Ishikawa (cell line): ENCODE measurements around the gene RNASEH2A.

Experiments used
- CEBPB ChIP-seq: IDR thresholded peaks from 2 replicates; pipeline ENCODE4 v1.6.1; 2012
- CREB1 ChIP-seq: IDR thresholded peaks from 2 replicates; pipeline ENCODE4 v1.6.1; 2012; ENCODE audit warnings: low read depth
- EGR1 ChIP-seq: IDR thresholded peaks from 2 replicates; pipeline ENCODE4 v1.6.1; 2012
- EP300 ChIP-seq: IDR thresholded peaks from 2 replicates; pipeline ENCODE4 v1.6.1; 2012; ENCODE audit warnings: borderline replicate concordance
- FOXM1 ChIP-seq: IDR thresholded peaks from 2 replicates; pipeline ENCODE4 v1.6.1; 2012; ENCODE audit warnings: low read depth, borderline replicate concordance
- MAX ChIP-seq: IDR thresholded peaks from 2 replicates; pipeline ENCODE4 v1.6.1; 2012
- NFIC ChIP-seq: IDR thresholded peaks from 2 replicates; pipeline ENCODE4 v1.6.1; 2012
- RAD21 ChIP-seq: IDR thresholded peaks from 2 replicates; pipeline ENCODE4 v1.6.1; 2012; ENCODE audit warnings: low read depth
- REST ChIP-seq: IDR thresholded peaks from 2 replicates; pipeline ENCODE4 v1.6.1; 2012; ENCODE audit warnings: low read depth, mild to moderate bottlenecking
- TAF1 ChIP-seq: IDR thresholded peaks from 2 replicates; pipeline ENCODE4 v1.6.1; 2012; ENCODE audit warnings: low read depth, mild to moderate bottlenecking
- TCF12 ChIP-seq: IDR thresholded peaks from 2 replicates; pipeline ENCODE4 v1.6.1; 2012; ENCODE audit warnings: low read depth
- TEAD4 ChIP-seq: IDR thresholded peaks from 2 replicates; pipeline ENCODE4 v1.6.1; 2012
- USF1 ChIP-seq: IDR thresholded peaks from 2 replicates; pipeline ENCODE4 v1.6.1; 2012
- YY1 ChIP-seq: IDR thresholded peaks from 2 replicates; pipeline ENCODE4 v1.6.1; 2012; ENCODE audit warnings: low read depth
- ZBTB7A ChIP-seq: IDR thresholded peaks from 2 replicates; pipeline ENCODE4 v1.6.1; 2012; ENCODE audit warnings: low read depth

Gene RNASEH2A

GRCh38 chr19:12828494-12828893 lies 22.1 kb downstream of the RNASEH2A start:
- TF ChIP-seq NFIC (no peak), MAX (no peak), TEAD4 (no peak), TCF12 (no peak), EP300 (no peak), USF1 (no peak), EGR1 (no peak; the same call in 1 of the 2 replicates), TAF1 (no peak), ZBTB7A (no peak), CREB1 (no peak)

GRCh38 chr19:12833418-12833737 lies 27.0 kb downstream of the RNASEH2A start:
- TF ChIP-seq ZBTB7A (0 out of 2 replicates have a peak, but pooled peaks have one; percentile 3), TCF12 (no peak)

GRCh38 chr19:12833738-12834565 lies 27.6 kb downstream of the RNASEH2A start:
- TF ChIP-seq TCF12: 0 out of 2 replicates have a peak, but pooled peaks have one; percentile 11
- no peak for TF ChIP-seq RAD21
- no peak for TF ChIP-seq EGR1
- TF ChIP-seq FOXM1: no peak
- peak; percentile 54; the same call in 1 of the 2 replicates for TF ChIP-seq YY1
- no peak for TF ChIP-seq MAX
- no peak for TF ChIP-seq NFIC
- TF ChIP-seq CREB1: no peak
- TF ChIP-seq CEBPB: no peak
- TF ChIP-seq TAF1: no peak
- TF ChIP-seq REST: no peak
- peak; percentile 70; the same call in 1 of the 2 replicates for TF ChIP-seq ZBTB7A
- TF ChIP-seq TEAD4: no peak

GRCh38 chr19:12834566-12834943 lies 28.2 kb downstream of the RNASEH2A start, which contains the start of gene RTBDN:
Gene RTBDN (minus strand): TSS chr19:12834579. CDS start chr19:12829979, 4,600 bp downstream.
- TF ChIP-seq EP300: no peak
- 0 out of 2 replicates have a peak, but pooled peaks have one; percentile 7 for TF ChIP-seq EGR1

GRCh38 chr19:12834976-12835757 lies 28.8 kb downstream of the RNASEH2A start:
- TF ChIP-seq TAF1 (no peak), RAD21 (no peak), USF1 (no peak), MAX (no peak), CEBPB (no peak), EGR1 (peak; percentile 50; the same call in 1 of the 2 replicates), NFIC (no peak)

GRCh38 chr19:12836529-12836863 lies 30.1 kb downstream of the RNASEH2A start:
- no peak for TF ChIP-seq TCF12
- no peak for TF ChIP-seq RAD21
- no peak for TF ChIP-seq TEAD4
- TF ChIP-seq MAX: no peak
- TF ChIP-seq CEBPB: no peak
- TF ChIP-seq EGR1: no peak
- TF ChIP-seq FOXM1: no peak
- no peak for TF ChIP-seq REST
- no peak for TF ChIP-seq USF1
